Uterus (tissue), 4 donors: ENCODE results near the gene CAMK1D. TPM values are rescaled to one million over a fixed set of nuclear protein-coding genes. Genes with fewer than 3 reads are reported as not detected.

Source experiments
- DNase-seq, 2 donors: peaks; one replicate each; pipeline ENCODE4 v3.0.0-alpha.2; 2019 to 2020
- H3K27ac ChIP-seq, 2 donors: fragments of 200-600 bp; sonication (generic); 1 replicate in 1 of 2; 2 replicates in 1 of 2; pipeline ENCODE4 v1.5.1; 2016 to 2018
- H3K27me3 ChIP-seq, 2 donors: fragments of 200-600 bp; sonication (generic); one replicate each; pipeline ENCODE4 v1.5.1; 2018 to 2019; ENCODE audit warnings: control low read depth in 1 of 2
- H3K36me3 ChIP-seq, 2 donors: fragments of 200-600 bp; sonication (generic); one replicate each; pipeline ENCODE4 v1.5.1; 2019; ENCODE audit warnings: control low read depth in 1 of 2
- H3K4me1 ChIP-seq, 2 donors: fragments of 200-600 bp; sonication (generic); one replicate each; pipeline ENCODE4 v1.5.1; 2018 to 2019; ENCODE audit warnings: control low read depth in 1 of 2
- H3K4me3 ChIP-seq, 2 donors: fragments of 200-600 bp; sonication (generic); 1 replicate in 1 of 2; 2 replicates in 1 of 2; pipeline ENCODE4 v1.5.1; 2018 to 2019; ENCODE audit warnings: mild to moderate bottlenecking in 1 of 2
- H3K9me3 ChIP-seq, 2 donors: fragments of 200-600 bp; sonication (generic); one replicate each; pipeline ENCODE4 v1.5.1; 2019; ENCODE audit warnings: control low read depth in 1 of 2
- CTCF ChIP-seq, 4 experiments: fragments of 200-600 bp in 2 of 4; fragments of 450-650 bp in 2 of 4; sonication (generic) in 2 of 4; IDR thresholded peaks; one replicate each; pipeline ENCODE4 v1.5.1; 2016 to 2019; ENCODE audit warnings: antibody characterized with exemption in 4 of 4, mild to moderate bottlenecking in 2 of 4, moderate library complexity in 1 of 4
- POLR2A ChIP-seq, 2 donors: fragments of 450-650 bp; IDR thresholded peaks; one replicate each; pipeline ENCODE4 v1.6.1; 2016; ENCODE audit warnings: antibody characterized with exemption in 2 of 2, mild to moderate bottlenecking in 1 of 2, moderate library complexity in 1 of 2
- intact Hi-C: fragments of 100-400 bp; cut with DNase I; formaldehyde crosslinking; loops from one replicate; pipeline ENCODE4 v1.15.1; 2023; ENCODE audit warnings: low total_unique reads
- total RNA-seq, 4 donors: library from RNA; depleted of rRNA in 3 of 4; stranded (reverse); fragments of >200 nt in 3 of 4; gene quantifications; one replicate each; pipeline versions ENCODE4 v1.1.0 to v1.2.4, GENCODE V29; 2014 to 2023
- donor health status: DM: yes; HTN: yes; CAD: no.

The CAMK1D gene
- total RNA-seq, 4 donors from 2014 or later = 3.5 to 48.4 (median 10.8) TPM

DNA sequence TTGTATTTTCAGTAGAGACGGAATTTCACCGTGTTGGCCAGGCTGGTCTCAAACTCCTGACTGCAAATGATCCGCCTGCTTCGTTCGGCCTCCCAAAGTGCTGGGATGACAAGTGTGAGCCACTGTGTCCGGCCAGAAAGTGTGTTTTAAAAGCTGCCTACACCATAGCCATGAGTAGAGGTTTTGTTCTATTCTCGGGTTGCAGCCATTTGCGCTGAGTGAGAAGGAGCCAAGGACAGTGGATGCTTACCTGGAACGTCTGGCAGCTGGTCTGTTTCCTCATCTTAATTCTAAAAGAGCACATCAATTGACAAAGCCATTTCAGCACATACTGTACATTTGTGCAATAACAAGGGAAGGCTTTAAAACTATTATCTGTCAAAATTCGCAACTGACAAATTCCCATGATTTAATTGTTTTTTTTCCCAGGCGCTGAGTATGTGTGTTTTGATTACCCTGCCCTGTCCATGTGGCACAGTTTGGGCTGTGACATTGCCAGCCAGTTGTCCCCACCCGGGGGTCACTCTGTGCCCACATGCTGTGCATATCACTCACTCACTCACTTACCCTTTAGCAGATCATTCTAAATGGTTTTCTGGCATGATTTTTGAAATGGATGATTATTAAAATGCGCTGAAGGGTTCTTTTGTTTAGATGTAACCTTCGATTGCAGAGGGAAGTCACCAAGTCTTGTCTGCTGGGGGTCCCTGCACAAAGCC is 400.6 kb downstream of the CAMK1D start:
- intact Hi-C loops = no loop called here
- Histone ChIP-seq H3K27ac (no peak overlapping the region), H3K4me1 (no peaks in the 10 kb centered on the region), H3K9me3 (no peaks in the 10 kb centered on the region), H3K4me3 (no peak overlapping the region), H3K36me3 (no peaks in the 10 kb centered on the region), H3K27me3 (no peaks in the 10 kb centered on the region)
- DNase-seq = no peak
- TF ChIP-seq POLR2A (IDR thresholded peaks at IDR 0.05) = no peak
- TF ChIP-seq CTCF (IDR thresholded peaks at IDR 0.05) = no peak

DNA sequence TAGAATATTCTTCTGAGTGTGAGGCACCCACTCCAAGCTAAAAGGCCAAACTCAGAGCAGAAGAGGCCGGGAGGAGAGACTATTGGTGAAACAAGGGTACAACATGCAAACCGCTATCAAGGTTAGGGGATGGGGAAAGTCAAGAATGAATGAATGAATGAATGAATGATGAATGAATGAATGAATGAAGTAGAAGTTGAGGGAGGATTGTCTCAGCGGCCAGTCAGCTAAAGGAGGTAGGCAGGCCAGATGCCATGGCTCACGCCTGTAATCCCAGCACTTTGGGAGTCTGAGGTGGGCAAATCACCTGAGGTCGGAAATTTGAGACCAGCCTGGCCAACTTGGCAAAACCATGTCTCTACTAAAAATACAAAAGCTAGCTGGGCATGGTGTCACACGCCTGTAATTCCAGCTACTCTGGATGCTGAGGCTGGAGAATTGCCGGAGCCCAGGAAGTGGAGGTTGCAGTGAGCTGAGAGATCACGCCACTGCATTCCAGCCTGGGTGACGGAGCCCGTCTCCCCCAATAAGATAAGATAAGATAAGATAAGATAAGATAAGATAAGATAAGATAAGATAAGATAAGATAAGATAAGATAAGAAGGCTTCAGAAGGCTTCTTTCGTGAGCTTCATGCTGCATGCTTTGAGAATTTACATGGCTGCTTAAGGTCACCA is 401.3 kb downstream of the CAMK1D start:
- H3K9me3 ChIP-seq = no peaks in the 10 kb centered on the region
- no peaks in the 10 kb centered on the region for H3K36me3 ChIP-seq
- intact Hi-C loops = no loop called here
- DNase-seq = no peak
- no peaks in the 10 kb centered on the region for H3K27me3 ChIP-seq
- no peak overlapping the region for H3K27ac ChIP-seq
- no peak overlapping the region for H3K4me3 ChIP-seq
- H3K4me1 ChIP-seq = no peaks in the 10 kb centered on the region
- TF ChIP-seq POLR2A (IDR thresholded peaks at IDR 0.05) (no peak), CTCF (IDR thresholded peaks at IDR 0.05) (no peak)

DNA sequence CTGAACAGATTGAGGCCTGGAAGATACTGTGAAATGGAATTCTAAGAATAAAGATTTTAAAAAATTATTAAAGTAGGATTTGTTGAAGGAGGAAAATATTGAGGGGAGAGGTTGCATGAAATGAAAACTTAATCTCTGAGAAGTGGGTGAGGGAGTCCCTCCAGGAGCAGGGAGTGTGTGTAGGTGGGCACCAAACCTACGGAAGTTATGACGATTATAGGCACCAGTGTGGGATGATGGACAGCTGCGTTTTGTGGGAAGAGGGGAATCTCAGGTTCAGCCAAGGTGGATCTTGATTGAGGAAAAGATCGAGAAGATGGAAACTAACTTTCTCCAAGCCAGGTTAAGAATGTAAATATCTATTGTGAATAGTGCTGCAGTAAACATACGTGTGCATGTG is 405.7 kb downstream of the CAMK1D start:
- Histone ChIP-seq H3K36me3 (no peaks in the 10 kb centered on the region), H3K27ac (no peak overlapping the region), H3K4me1 (no peaks in the 10 kb centered on the region), H3K4me3 (no peak overlapping the region), H3K27me3 (no peaks in the 10 kb centered on the region), H3K9me3 (no peaks in the 10 kb centered on the region)
- no peak for TF ChIP-seq POLR2A (IDR thresholded peaks at IDR 0.05)
- TF ChIP-seq CTCF (IDR thresholded peaks at IDR 0.05) = no peak
- intact Hi-C loops = no loop called here
- DNase-seq = no peak

- DNase-seq = no peak
- intact Hi-C loops = no loop called here
Measured at GRCh38 chr10:12757351-12757750, 408.0 kb downstream of the CAMK1D start.

More at GRCh38 chr10:12757351-12757750, 408.0 kb downstream of the CAMK1D start:
- Histone ChIP-seq H3K9me3 (no peaks in the 10 kb centered on the region), H3K36me3 (no peaks in the 10 kb centered on the region), H3K4me1 (no peaks in the 10 kb centered on the region), H3K4me3 (no peak overlapping the region), H3K27ac (no peak overlapping the region), H3K27me3 (no peaks in the 10 kb centered on the region)
- TF ChIP-seq POLR2A (IDR thresholded peaks at IDR 0.05) (no peak), CTCF (IDR thresholded peaks at IDR 0.05) (no peak)
